Measurements from ENCODE around the gene TOR1AIP1.
A peak's percentile ranks its signal among the peaks of the same experiment; 100 is the strongest.

TOR1AIP1 gene

GRCh38 chr1:179870870-179871269, 11.2 kb upstream of the TOR1AIP1 start:
- DNase-seq, result no peak
- no peak overlapping the region for H3K27ac Mint-ChIP-seq
- H3K27me3 Mint-ChIP-seq (ENCODE audit: low read depth, poor library complexity), result no peaks in the 10 kb centered on the region
- TF ChIP-seq, protein P1, sequence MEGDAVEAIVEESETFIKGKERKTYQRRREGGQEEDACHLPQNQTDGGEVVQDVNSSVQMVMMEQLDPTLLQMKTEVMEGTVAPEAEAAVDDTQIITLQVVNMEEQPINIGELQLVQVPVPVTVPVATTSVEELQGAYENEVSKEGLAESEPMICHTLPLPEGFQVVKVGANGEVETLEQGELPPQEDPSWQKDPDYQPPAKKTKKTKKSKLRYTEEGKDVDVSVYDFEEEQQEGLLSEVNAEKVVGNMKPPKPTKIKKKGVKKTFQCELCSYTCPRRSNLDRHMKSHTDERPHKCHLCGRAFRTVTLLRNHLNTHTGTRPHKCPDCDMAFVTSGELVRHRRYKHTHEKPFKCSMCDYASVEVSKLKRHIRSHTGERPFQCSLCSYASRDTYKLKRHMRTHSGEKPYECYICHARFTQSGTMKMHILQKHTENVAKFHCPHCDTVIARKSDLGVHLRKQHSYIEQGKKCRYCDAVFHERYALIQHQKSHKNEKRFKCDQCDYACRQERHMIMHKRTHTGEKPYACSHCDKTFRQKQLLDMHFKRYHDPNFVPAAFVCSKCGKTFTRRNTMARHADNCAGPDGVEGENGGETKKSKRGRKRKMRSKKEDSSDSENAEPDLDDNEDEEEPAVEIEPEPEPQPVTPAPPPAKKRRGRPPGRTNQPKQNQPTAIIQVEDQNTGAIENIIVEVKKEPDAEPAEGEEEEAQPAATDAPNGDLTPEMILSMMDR (IDR thresholded peaks at IDR 0.05), result no peak
- no peaks in the 10 kb centered on the region for H3K9me3 Mint-ChIP-seq
- H3K4me1 Mint-ChIP-seq, result peaks cover 38% of the 10 kb centered on the region
- H3K4me3 Mint-ChIP-seq, result no peak overlapping the region
- peaks cover 78% of the 10 kb centered on the region for H3K36me3 Mint-ChIP-seq (ENCODE audit: low read depth)

GRCh38 chr1:179871940-179872339, 10.1 kb upstream of the TOR1AIP1 start:
- no peak for DNase-seq
- peaks cover 49% of the 10 kb centered on the region for H3K4me1 Mint-ChIP-seq
- TF ChIP-seq, protein P1 (IDR thresholded peaks at IDR 0.05), result no peak
- peak overlapping the region; percentile 60 for H3K27ac Mint-ChIP-seq
- H3K36me3 Mint-ChIP-seq (ENCODE audit: low read depth), result peaks cover 73% of the 10 kb centered on the region
- H3K9me3 Mint-ChIP-seq, result no peaks in the 10 kb centered on the region
- H3K27me3 Mint-ChIP-seq (ENCODE audit: low read depth, poor library complexity), result no peaks in the 10 kb centered on the region
- no peak overlapping the region for H3K4me3 Mint-ChIP-seq

DNA sequence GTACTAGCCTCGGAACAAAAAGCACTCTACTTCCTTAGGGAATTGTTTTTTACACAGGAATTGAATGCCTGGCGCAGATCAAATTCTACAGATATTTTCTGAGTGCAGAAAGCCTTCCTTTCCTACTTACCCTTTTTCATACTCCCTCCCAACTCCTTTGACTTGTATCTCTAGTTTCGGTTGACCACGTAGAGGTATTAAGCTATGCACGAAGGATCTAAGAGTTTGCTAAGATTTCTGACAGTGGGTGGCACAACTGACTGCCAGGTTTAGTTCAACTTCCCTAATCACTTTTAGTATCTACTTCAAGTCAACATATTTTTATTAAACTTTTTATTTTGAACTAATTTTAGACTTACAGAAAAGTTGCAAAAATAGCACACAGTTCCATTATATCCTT, 9.5 kb upstream of the TOR1AIP1 start:
- no peaks in the 10 kb centered on the region for H3K9me3 Mint-ChIP-seq
- no peak overlapping the region for H3K4me3 Mint-ChIP-seq
- TF ChIP-seq, protein P1 (IDR thresholded peaks at IDR 0.05), result no peak
- H3K27ac Mint-ChIP-seq, result peak overlapping the region; percentile 60
- peaks cover 70% of the 10 kb centered on the region for H3K36me3 Mint-ChIP-seq (ENCODE audit: low read depth)
- no peak for DNase-seq
- H3K27me3 Mint-ChIP-seq (ENCODE audit: low read depth, poor library complexity), result no peaks in the 10 kb centered on the region
- H3K4me1 Mint-ChIP-seq, result peaks cover 50% of the 10 kb centered on the region

GRCh38 chr1:179873438-179873851, 8.6 kb upstream of the TOR1AIP1 start:
- Mint-ChIP-seq H3K27me3 (ENCODE audit: low read depth, poor library complexity) (peaks cover 3% of the 10 kb centered on the region), H3K4me3 (no peak overlapping the region), H3K36me3 (ENCODE audit: low read depth) (peaks cover 67% of the 10 kb centered on the region), H3K4me1 (peaks cover 59% of the 10 kb centered on the region), H3K27ac (no peak overlapping the region), H3K9me3 (no peaks in the 10 kb centered on the region)
- DNase-seq, result no peak
- TF ChIP-seq, protein P1 (IDR thresholded peaks at IDR 0.05), result no peak

- Mint-ChIP-seq H3K4me3 (peak overlapping the region; percentile 94), H3K9me3 (no peaks in the 10 kb centered on the region), H3K27ac (no peak overlapping the region), H3K4me1 (peaks cover 66% of the 10 kb centered on the region), H3K27me3 (ENCODE audit: low read depth, poor library complexity) (peaks cover 3% of the 10 kb centered on the region), H3K36me3 (ENCODE audit: low read depth) (peaks cover 50% of the 10 kb centered on the region)
- TF ChIP-seq, protein P1 (IDR thresholded peaks at IDR 0.05), result no peak
- no peak for DNase-seq
Observed at GRCh38 chr1:179875596-179876299, 6.3 kb upstream of the TOR1AIP1 start.

GRCh38 chr1:179876300-179876715, 5.8 kb upstream of the TOR1AIP1 start:
- Mint-ChIP-seq H3K27ac (no peak overlapping the region), H3K36me3 (ENCODE audit: low read depth) (peaks cover 45% of the 10 kb centered on the region), H3K4me1 (peaks cover 67% of the 10 kb centered on the region), H3K9me3 (no peaks in the 10 kb centered on the region), H3K27me3 (ENCODE audit: low read depth, poor library complexity) (peaks cover 3% of the 10 kb centered on the region), H3K4me3 (peak overlapping the region; percentile 94)
- TF ChIP-seq, protein P1 (IDR thresholded peaks at IDR 0.05), result no peak
- DNase-seq, result no peak

All from nephron progenitor cell (in vitro differentiated cells).